DMS53 treated with DMSO at 0.1 percent for 48 hours (cell line): Measurements from ENCODE around the gene ALDH3B2.
"Not testable (repeated sequence)": the region's sequence is repeated elsewhere in the genome, so short reads cannot be mapped to it uniquely, and the experiment has no call there.

Experiments used
- DNase-seq: peaks from one replicate; lab custom pipeline; 2025; ENCODE audit not compliant: unreplicated experiment; lab: John Stamatoyannopoulos, UW

The ALDH3B2 gene

DNA sequence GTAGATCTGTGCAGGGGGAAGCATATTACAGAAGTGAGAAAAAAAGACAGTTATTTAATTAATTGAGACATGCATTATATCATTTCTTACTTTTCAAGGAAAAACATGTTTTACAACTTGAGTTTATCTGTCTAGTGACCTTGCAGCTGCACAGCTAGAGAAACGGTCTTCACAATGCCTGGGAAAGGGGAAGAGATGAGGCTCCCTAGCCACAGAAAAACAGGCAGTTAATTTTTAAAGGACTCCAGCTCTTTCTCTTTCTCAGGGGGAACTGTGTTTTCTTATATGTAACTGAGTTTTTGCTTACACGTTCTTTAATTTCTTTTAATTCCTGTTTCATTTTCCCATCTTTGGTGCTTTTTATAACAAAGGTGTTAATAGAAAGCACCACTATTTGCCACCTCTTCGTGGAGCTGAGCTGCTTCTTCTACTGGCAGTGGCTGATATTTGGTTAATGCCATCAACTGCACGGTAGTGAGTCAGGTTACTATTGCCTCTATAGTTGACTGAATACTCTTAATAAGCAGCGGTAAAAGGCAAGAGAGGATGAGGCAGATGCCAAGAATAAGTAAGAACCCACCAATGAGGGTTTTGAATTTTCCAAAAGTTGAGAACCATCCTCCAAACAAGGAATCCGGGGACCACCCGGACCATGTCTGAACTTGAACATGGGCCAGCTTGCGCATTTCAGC is 11.4 kb upstream of the ALDH3B2 start:
- not testable (repeated sequence) for DNase-seq

DNA sequence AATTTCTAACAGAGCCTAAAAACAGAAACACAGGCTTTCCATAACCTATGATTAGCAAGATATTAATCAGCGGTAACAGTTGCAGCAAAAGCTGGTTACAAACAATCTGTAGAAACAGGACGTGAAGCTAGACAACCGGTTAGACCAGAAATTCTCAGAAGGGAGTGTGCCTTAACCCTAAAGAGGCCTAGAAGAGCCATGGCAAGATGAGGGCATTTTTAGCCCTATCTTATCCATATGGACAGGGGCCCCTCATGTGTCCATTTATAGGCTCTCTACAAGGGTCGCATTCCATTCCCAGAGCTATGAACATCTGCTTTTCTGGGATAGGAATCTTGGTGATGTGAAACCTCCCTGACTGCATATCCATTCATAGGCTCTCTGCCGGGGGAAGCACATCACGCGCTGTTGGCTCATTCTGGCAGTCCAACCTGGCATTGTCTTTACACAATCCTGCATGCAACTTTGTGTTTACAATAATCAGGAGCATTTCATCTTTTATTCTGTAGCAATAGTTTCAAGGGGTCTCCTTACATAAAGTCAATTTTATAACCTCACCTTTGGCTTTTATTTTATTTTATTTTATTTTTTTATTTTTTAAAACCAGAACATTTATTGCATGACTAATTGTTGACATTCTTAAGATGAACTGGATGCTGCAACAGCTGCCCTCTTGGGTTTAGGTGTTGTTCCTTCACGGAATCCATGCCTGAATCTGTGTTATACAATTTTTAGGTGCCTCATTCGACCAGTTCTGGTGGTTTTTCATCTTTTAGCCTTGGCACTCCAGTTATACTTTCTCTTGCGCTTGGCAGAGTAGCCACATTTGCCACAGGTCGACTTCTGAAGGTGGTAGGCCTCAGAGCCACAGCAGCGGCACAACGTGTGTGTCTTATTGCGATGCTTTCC is 8.0 kb upstream of the ALDH3B2 start:
- peak; percentile 44 for DNase-seq

DNA sequence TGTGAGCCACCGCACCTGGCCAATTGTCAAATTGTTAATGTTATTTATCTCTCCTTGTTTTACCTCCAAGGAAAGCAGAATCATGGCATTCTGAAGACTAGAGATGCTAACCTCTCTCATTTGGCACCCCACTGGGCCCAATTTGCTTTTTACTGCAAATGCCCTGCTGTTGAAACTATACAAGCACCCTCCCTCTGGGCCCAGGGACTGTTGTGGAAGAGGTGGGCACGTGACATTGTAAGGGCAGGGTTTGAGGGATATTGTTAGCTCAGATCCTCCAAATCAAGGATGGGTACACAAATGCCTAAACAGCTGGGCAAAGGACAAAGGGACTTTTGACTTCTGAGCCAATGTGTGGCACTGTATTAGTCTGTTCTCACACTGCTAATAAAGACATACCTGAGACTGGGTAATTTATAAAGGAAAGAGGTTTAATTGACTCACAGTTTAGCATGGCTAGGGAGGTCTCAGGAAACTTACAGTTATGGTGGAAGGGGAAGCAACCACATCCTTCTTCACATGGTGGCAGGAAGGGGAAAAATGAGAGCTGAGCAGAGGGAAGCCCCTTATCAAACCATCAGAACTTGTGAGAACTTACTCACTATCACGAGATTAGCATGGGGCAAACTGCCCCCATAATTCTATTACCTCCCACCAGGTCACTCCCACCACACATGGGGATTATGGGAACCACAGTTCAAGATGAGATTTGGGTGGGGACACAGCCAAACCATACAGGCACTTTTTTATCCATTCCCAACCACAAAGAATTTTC is 6.5 kb upstream of the ALDH3B2 start:
- DNase-seq = no peak

DNA sequence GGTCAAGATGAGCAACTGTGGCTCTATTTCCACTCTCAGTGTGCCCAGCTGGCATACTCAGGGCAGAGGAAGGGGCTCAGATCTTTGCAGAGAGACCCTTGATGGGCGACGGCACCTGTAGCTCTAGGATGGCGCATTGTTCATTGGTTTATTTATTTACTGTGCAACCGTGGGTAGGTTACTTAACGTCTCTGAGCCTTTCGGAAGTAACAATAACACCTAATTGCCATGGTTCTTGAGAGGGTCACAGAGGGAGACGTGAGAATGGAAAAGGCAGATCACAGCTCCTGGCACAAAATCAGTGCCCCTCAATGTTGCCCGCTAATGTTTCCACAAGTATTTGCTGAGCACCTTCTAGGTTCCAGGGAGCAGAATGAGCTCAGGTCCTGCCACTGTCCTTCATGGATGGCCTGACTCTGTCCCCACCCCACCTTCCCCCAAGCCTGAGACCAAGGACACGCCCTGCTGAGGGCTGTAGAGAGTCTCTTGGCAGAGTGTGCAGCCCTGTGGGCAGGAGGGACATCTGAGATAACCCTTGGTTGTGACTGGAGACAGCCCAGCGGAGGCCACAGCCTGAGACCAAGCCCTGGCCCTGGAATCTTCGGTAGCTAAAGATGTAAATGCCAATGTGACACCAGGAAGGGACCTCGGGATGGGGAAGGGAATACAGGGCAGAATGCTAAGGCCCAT is 780 bp upstream of the ALDH3B2 start:
- DNase-seq = no peak

DNA sequence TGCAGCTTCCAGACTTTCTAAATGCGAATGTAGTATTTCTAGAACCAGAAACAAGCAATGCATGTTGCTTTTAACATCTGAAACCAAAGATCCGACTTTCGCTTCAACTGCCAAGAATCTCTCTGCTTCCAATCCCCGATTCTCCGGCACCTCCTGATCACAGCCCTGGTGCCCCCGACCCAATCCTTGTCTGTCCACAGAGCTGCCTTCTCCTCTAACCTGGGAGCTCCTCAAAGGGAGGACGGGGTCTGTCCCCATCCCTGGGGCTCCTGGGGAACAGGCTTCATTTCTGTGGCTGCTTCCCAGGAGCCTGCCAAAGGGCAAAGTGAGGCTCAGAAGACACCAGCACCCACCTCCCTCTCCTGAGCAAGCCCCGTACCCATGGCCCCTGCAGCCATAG is 521 bp downstream of the ALDH3B2 start:
- no peak for DNase-seq

DNA sequence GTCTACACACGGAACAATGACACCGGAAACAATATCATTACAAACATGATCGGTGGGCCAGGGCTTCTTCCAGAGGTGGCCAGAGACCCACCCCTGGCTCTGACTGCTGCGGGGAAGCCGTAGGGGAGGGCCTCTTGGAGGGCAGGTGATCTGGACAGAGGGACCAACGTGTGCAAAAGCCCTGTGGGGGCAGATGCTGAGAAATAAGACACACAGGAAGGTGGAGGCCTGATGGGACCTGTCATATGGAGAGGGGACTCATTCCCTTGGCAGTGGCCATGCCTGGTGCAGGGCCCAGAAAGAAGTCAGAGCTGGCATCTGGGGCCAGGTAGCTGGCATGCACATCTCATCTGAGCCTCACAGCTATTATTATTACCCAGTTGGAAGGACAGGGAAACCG is 1.1 kb downstream of the ALDH3B2 start:
- DNase-seq = no peak

DNA sequence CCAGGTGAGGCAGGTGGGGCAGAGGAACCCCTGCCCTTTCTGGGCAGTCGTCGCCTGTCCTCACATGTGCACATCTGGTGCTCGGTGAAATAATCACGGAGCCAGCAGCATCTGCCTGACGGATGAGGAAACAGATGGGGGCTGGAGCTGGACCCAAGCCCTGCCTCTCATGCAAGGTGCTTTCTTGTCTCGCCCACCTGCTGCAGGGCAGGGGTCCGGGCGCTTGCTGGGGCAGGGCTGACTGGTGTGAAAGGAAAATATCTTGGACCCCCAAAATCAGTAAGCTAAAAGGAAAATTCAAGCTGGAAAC is 3.3 kb downstream of the ALDH3B2 start:
- DNase-seq = no peak

DNA sequence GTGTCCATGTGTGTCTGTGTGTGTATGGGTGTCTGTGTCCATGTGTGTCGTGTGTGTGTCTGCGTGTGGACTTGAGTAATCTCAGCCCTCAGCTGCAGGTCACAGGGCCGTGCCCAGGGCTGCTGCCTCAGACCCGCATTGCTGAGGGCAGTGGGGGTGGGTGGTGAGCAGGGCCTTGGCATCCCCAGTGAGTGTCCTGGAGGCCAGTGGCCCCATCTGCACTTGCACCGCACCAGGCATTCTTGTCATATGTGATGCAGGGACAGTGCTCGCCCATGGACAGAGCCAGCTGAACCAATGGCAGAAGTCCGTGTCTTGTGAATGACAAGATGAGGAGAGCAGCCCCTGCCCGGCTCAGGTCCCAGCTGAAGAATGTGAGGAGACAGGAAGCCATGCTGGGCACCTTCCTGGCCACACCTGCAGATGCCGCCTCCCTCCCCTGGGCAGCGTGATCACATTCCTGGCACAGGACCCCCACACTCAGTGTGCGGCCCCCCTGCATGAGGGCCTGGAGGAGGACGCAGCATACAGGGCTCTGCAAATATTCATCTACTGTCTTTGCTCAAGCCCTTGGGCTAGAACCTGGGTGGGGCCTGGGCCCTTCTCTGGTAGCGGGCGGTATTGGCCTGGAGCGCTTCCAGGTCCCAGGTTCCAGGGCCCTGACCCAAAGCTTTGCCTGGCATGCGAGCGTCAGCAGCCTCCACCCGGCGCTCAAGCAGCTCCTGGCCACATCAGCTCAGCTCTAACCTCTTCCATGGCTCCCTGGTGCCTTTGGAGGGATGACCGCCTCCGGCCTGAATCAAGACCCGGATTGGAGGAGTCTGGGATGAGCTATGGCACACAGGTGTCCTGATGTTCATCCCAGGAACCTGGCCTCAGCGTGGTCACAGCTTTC is 3.9 kb downstream of the ALDH3B2 start:
- no peak for DNase-seq

DNA sequence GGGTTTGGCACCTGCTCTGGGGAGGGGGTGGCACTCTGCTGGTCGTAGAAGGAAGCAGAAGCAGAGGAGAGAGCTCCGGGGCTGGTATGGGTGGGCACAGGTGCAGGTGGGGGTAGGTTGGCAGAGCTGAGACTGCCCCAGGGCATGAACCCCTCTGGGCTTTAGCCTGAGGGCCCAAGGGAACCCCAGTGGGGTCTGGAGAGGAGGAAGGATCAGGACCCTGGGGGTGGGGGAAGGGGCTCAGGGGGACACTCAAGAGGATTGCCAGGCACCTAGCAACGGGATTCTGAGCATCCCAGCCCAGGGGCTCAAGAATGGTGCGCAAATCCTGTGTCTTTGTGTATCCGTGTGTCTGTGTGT is 6.3 kb downstream of the ALDH3B2 start:
- DNase-seq = no peak

DNA sequence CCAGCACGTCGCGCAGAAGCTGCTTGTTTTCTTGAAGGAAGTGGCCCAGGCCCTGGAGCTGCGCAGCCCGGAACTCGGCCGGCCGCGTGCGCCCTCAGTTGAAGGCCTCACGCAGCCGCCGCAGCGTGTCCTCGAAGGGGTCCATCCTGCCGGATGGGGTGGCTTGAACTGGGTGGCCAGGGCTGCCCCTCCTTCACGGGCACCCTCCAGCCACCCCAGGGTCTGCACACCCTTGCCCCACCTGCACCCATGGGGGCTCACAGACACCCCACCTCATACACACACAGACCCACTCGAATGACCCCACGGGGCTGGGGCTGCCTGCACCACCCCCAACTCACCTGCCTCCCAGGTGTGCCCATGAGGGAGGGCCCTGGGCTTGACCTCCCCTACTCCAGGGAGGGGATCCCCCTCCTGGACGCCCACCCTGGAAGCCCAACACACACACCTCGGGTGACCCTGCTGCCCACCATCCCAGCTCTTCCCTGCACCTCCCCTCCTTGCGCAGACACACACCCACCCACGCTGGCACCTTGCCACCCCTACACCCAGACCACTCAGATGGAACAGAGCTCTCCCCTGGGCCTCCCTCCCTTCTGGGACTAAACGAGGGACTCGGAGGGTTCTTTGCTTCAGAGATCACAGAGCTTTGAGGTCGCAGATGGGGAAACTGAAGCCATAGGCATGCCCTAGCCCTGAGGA is 6.8 kb downstream of the ALDH3B2 start:
- no peak for DNase-seq

DNA sequence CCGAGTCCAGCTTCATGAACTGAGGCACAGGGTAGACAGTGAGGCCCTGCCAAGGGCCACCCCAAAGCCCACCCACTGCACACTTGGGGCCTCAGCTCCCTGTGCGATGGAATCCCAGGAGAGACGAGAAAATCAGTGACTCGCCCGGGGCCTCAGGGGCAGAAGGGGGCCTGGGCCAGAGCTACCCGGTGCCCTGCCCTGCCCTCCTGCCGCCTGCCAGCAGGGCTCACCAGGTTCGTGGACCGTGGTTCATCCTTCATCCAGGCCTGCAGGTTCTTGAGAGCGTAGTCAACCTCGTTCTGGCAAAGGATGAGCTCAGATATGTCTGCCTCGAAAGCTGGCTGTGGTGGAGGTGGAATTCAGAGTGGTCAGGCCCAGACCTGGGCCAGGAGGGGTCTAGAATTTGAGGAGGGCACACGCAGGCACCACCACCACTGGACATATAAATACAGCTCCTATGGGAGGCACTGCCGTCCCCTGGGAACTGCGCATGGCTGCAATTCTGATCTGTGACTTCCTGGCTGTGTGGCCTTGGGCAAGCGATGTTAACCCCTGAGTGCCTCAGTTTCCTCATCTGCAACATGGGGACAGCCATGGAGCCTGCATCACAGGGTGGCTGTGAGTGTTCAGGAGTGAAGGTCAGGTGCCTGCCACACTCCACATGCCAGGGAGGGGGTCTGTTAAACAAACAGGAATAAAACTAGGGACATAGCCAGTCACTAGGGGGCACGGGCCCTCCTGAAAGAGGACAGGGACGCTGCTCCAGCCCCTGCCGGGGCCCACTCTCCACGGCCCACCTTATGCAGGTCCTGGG is 7.5 kb downstream of the ALDH3B2 start:
- no peak for DNase-seq

DNA sequence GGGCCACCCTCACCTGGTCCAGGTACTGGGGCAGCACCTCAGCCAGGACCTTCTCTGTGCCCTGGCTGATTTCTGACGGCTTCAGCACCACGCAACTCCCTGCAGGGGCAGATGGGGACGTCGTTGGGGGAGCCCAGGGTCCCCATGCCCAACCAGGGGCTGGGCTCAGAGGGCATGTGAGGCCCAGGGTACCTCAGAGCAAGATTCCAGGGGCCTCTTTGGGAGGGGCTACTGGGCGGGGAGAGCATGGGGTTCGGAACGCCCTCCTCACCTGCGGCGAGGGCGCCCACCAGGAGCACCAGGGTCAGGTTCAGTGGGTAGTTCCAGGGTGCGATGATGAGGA is 8.1 kb downstream of the ALDH3B2 start:
- no peak for DNase-seq

DNA sequence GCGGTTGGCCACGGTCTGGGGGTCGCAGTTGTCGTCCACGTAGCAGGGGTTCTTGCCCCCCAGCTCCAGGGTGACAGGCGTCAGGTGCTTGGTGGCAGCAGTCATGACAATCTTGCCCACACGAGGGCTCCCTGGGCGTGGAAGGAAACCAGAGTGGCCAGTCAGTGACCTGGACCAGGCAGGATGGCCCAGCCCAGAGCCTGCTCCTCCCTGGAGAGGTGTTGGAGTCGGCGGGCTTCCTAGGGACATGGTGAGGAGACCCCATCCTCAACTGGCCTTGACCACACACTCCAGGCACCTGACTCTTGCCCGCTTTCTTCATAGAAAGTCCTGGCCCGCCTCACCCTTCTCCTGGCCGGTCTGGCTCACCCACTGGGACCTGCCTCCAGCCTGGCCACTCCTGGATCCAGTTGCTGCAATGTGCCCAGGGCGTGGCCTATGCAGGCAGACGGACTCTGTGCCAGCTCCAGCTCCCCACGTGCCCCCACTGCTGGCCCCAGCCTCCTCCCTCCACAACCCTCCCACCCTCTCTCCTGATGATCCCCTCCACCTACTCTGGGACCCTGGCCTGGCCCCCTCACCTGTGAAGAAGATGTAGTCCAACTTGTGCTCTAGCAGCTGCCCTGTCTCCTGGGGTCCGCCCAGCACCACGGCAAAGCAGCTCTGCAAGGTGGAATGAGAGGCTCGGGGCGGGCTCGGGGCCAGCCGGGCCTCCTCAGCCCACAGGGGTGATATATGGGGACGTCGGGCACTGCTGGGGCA is 8.7 kb downstream of the ALDH3B2 start:
- DNase-seq = peak; percentile 51

DNA sequence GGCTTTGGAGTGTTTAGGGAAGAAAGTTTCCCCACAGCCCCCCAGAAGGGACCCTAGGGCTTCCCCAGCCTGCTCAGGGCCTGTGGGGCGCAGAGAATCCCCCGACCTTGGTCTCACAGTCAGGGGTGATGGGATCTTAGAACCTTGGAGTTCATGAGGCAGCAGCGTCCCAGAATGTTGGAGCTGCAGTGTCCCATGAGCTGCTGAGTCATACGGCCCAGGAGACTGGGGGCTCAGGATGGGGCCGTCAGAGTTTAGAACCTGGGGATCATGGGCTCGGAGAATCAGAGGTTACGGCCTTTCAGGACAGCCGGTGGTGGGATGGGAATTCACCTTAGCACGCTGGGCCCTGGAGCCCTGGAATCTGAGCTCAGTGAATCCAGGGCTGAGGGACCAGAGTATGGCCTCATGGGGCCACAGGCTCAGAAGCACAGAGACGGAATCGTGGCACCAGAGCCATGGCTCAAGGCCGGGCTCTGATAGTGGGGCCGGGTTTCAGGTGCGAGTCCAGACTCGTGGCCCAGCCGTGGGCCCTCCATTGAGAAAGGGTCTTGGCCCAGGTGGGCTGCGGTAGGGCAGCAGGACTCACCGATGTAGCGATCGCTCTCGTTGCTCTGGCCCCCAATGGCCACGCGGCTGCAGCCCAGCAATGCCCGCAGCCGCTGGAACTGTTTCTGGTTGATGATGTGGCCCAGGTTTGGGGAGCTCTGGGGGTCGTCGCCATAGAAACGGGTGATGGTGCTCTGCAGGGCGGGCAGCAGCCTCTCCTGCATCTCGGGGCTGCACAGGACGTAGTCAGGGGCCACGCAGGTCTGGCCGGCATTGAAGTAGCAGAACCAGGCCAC is 9.5 kb downstream of the ALDH3B2 start:
- no peak for DNase-seq

DNA sequence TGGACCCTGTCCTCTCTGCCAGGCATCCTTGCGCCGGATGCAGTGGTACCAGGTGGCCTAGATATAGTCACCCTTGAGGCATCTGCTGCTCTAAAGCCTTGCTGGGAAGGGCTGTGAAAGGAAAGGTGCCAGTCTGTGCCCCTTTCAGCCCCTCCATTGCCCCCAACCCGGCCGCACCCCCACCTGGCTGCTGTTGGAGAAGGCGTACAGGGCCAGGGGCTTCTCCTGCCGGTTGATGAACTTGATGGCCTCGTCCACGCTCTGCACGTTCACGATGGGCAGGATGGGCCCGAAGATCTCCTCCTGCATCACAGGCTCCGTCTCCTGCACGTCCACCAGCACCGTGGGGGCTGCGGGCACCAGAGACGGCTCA is 10.2 kb downstream of the ALDH3B2 start:
- DNase-seq = no peak

DNA sequence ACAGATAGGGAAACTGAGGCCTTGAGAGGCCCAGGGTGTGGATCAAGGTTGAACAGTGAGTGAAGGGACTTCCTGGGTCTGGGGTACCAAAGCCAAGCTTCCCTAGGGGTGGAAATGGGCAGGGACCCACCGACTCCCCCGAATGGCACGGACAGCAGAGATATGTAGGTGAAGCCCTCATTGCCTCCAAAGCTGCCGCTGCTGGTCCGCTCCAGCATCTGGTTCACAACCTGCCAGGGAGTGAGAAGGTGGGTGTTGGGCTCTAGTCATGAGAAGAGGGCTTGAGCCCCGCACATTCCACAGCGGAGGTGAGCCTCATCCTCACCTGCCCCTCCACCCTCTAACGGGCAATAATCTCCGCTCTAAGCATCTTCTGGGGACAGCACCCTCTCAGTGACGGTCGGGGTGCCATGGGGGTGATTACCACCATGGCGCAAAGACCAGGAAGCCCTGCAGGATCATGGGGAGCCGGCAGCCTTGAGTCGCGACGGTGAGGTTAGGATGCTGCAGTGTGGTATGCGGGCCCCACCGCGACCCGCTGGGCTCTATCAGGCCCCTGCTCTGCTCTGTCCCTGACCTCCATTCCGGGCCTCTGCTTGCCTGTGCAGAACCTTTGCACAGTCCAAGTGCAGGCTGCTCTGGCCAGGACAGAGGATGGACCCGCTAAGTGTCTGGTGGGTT is 10.8 kb downstream of the ALDH3B2 start:
- no peak for DNase-seq
